Skeletal muscle tissue (tissue), 4 donors: Measurements from ENCODE around the gene ADGRG3. TPM values are rescaled to one million over a fixed set of nuclear protein-coding genes. Genes with fewer than 3 reads are reported as not detected.
"Not testable (repeated sequence)": the region's sequence is repeated elsewhere in the genome, so short reads cannot be mapped to it uniquely, and the experiment has no call there.

Experiments
- H3K27ac ChIP-seq: one replicate; pipeline ENCODE4 v1.7.0; 2013; ENCODE audit warnings: mild to moderate bottlenecking, low read depth, low read length, inconsistent platforms
- H3K27me3 ChIP-seq, 3 donors: one replicate each; pipeline ENCODE4 v1.7.0; 2013; ENCODE audit warnings: low read length in 3 of 3; ENCODE audit not compliant: control insufficient read depth in 3 of 3, insufficient read depth in 3 of 3
- H3K36me3 ChIP-seq, 3 donors: one replicate each; pipeline ENCODE4 v1.7.0; 2013; ENCODE audit warnings: low read length in 3 of 3; ENCODE audit not compliant: control insufficient read depth in 3 of 3, insufficient read depth in 3 of 3
- H3K4me1 ChIP-seq, 3 donors: one replicate each; pipeline ENCODE4 v1.7.0; 2013; ENCODE audit warnings: low read length in 3 of 3, mild to moderate bottlenecking in 3 of 3; ENCODE audit not compliant: control insufficient read depth in 3 of 3, insufficient read depth in 3 of 3
- H3K4me3 ChIP-seq, 3 donors: one replicate each; pipeline ENCODE4 v1.7.0; 2013; ENCODE audit warnings: low read length in 3 of 3
- H3K9ac ChIP-seq, 3 donors: one replicate each; pipeline ENCODE4 v1.7.0; 2013; ENCODE audit warnings: low read length in 3 of 3, mild to moderate bottlenecking in 3 of 3, moderate library complexity in 2 of 3, low read depth in 1 of 3
- H3K9me3 ChIP-seq, 3 donors: one replicate each; pipeline ENCODE4 v1.7.0; 2013; ENCODE audit warnings: low read length in 3 of 3; ENCODE audit not compliant: control insufficient read depth in 3 of 3
- total RNA-seq: library from RNA; depleted of rRNA; stranded (reverse); fragments of >200 nt; gene quantifications from one replicate; pipeline ENCODE4 v1.2.3, GENCODE V29; 2014
- donor health status: Osteomylitis.

Gene ADGRG3
- total RNA-seq, 1 donor from 2014 or later = 0.52 TPM

GRCh38 chr16:57725554-57725953 lies 57.4 kb downstream of the ADGRG3 start:
- H3K27me3 ChIP-seq = peaks cover 0 to 12% (median 4%) of the 10 kb centered on the region in 3 donors
- H3K4me3 ChIP-seq = no peak overlapping the region
- no peak overlapping the region for H3K9ac ChIP-seq
- H3K4me1 ChIP-seq = no peaks in the 10 kb centered on the region
- H3K36me3 ChIP-seq = no peaks in the 10 kb centered on the region
- H3K9me3 ChIP-seq = no peaks in the 10 kb centered on the region
- no peak overlapping the region for H3K27ac ChIP-seq

- Histone ChIP-seq H3K4me3 (no peak overlapping the region), H3K4me1 (no peaks in the 10 kb centered on the region), H3K27me3 (peaks cover 0 to 12% (median 4%) of the 10 kb centered on the region in 3 donors), H3K9ac (no peak overlapping the region), H3K27ac (no peak overlapping the region), H3K9me3 (no peaks in the 10 kb centered on the region), H3K36me3 (no peaks in the 10 kb centered on the region)
These were observed 57.9 kb downstream of the ADGRG3 start for GRCh38 chr16:57725976-57726375.

DNA sequence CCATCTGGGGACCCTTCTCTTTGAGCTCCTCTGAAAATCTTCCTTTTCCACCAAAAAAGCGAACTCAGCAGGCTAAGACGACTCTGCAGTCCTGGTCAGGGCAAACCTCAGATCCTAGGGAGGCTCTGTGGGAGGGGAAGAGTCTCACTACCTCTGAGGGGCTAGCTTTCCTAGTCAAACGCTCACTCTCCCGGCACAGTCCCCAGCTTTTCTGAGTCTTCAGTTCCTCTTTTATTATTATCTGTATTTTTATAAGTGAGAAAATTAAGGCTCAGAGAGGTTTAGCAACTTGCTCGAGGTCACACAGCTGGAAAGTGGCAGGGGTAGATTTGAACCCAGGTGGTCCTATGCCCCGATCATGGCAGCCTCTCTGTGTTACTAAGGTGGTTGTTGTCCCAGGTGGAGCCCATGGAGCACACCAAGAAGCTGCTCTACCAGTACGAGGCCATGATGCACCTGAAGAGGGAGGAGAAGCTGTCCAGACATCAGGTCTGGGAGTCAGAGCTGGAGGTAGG lies 58.4 kb downstream of the ADGRG3 start:
- H3K4me3 ChIP-seq = no peak overlapping the region
- H3K9me3 ChIP-seq = no peaks in the 10 kb centered on the region
- no peak overlapping the region for H3K9ac ChIP-seq
- H3K27me3 ChIP-seq = peaks cover 0 to 12% (median 4%) of the 10 kb centered on the region in 3 donors
- no peak overlapping the region for H3K27ac ChIP-seq
- H3K4me1 ChIP-seq = no peaks in the 10 kb centered on the region
- H3K36me3 ChIP-seq = no peaks in the 10 kb centered on the region

DNA sequence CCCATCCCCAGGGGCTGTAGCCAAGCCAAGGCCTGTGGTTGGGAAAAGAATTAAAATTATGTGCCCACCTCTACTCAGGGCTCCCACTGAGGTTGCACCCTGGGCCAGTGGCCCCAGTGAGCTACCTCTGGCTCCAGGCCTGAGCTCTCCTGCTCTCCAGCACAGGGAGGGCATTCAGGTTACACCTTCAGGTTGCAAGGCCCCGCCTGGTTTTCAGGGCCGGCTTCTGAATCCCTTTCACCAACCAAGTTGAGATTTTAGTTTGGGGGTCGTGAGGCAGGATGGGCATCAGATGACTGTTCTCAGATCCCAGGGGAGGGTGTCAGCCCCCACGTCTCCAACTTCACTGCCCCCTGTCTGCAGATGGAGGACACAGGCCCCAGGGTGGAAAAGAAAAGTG lies 59.5 kb downstream of the ADGRG3 start:
- Histone ChIP-seq H3K27me3 (peaks cover 0 to 6% (median 4%) of the 10 kb centered on the region in 3 donors), H3K36me3 (no peaks in the 10 kb centered on the region), H3K4me3 (no peak overlapping the region), H3K27ac (no peak overlapping the region), H3K4me1 (no peaks in the 10 kb centered on the region), H3K9ac (no peak overlapping the region), H3K9me3 (no peaks in the 10 kb centered on the region)

DNA sequence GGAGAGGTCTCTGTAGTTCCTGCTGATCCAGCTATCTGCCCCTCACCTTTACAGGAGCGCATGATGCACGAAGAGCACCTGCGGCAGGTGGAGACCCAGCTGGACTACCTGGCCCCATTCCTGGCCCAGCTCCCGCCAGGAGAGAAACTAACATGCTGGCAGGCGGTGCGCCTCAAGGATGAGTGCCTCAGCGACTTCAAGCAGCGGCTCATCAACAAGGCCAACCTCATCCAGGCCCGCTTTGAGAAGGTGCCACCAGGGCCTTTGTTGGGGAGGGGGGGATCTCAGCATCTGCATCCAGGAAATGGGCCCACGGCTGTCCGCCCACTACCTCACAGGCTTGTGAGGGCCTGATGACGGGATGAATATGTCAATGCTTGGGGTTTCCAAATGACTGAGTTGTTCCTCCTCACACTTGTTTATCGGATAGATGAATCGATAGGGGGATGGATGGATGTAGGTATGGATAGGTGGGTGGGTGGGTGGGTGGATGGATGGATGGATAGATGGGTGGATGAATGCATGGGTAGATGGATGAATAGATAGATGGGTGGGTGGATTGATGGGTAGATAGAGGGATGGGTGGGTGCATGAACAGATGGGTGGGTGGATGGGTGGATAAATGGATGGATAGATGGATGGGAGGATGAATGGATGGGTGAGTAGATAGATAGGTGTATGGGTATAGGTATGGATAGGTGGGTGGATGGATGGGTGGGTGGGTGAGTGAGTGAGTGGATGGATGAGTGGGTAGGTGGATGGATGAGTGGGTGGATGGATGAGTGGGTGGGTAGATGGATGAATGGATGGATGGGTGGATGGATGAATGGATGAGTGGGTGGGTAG lies 60.5 kb downstream of the ADGRG3 start:
- no peak overlapping the region for H3K9ac ChIP-seq
- H3K27ac ChIP-seq = no peak overlapping the region
- H3K4me1 ChIP-seq = no peaks in the 10 kb centered on the region
- no peak overlapping the region for H3K4me3 ChIP-seq
- peaks cover 0 to 6% (median 4%) of the 10 kb centered on the region in 3 donors for H3K27me3 ChIP-seq
- no peaks in the 10 kb centered on the region for H3K36me3 ChIP-seq
- no peaks in the 10 kb centered on the region for H3K9me3 ChIP-seq

DNA sequence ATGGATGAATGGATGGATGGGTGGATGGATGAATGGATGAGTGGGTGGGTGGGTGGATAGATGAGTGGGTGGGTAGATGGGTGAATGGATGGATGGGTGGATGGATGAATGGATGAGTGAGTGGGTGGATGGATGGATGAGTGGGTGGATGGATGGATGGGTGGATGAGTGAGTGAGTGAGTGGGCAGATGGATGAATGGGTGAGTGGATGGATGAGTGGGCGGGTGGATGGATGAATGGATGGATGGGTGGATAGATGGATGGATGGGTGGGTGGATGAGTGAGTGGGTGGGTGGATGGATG lies 61.0 kb downstream of the ADGRG3 start:
- Histone ChIP-seq H3K27me3 (peaks cover 0 to 6% (median 4%) of the 10 kb centered on the region in 3 donors), H3K4me1 (no peaks in the 10 kb centered on the region), H3K9ac (no peak overlapping the region), H3K36me3 (no peaks in the 10 kb centered on the region), H3K4me3 (no peak overlapping the region), H3K27ac (no peak overlapping the region), H3K9me3 (no peaks in the 10 kb centered on the region)

GRCh38 chr16:57729852-57730251 lies 61.7 kb downstream of the ADGRG3 start:
- H3K9ac ChIP-seq, H3K27ac ChIP-seq, H3K4me1 ChIP-seq, H3K36me3 ChIP-seq, H3K9me3 ChIP-seq, H3K4me3 ChIP-seq, H3K27me3 ChIP-seq: not testable (repeated sequence)

- Histone ChIP-seq H3K27me3 (no peaks in the 10 kb centered on the region), H3K36me3 (no peaks in the 10 kb centered on the region), H3K4me3 (no peak overlapping the region), H3K27ac (no peak overlapping the region), H3K4me1 (peaks cover 6 to 11% (median 8%) of the 10 kb centered on the region in 3 donors), H3K9ac (no peak overlapping the region), H3K9me3 (no peaks in the 10 kb centered on the region)
These were observed 62.9 kb downstream of the ADGRG3 start for GRCh38 chr16:57730771-57731730.

GRCh38 chr16:57732037-57732436 lies 63.9 kb downstream of the ADGRG3 start:
- Histone ChIP-seq H3K27me3 (no peaks in the 10 kb centered on the region), H3K4me3 (no peak overlapping the region), H3K36me3 (no peaks in the 10 kb centered on the region), H3K27ac (no peak overlapping the region), H3K9ac (no peak overlapping the region), H3K9me3 (no peaks in the 10 kb centered on the region), H3K4me1 (peaks cover 16 to 21% (median 18%) of the 10 kb centered on the region in 3 donors)

GRCh38 chr16:57732714-57733113 lies 64.6 kb downstream of the ADGRG3 start:
- H3K36me3 ChIP-seq = no peaks in the 10 kb centered on the region
- no peak overlapping the region for H3K27ac ChIP-seq
- H3K4me1 ChIP-seq = peaks cover 17 to 22% (median 19%) of the 10 kb centered on the region in 3 donors
- no peak overlapping the region for H3K4me3 ChIP-seq
- H3K9me3 ChIP-seq = no peaks in the 10 kb centered on the region
- H3K9ac ChIP-seq = no peak overlapping the region
- H3K27me3 ChIP-seq = no peaks in the 10 kb centered on the region
